PC-9 (cell line): ENCODE results near the gene ADAM8. TPM values are rescaled to one million over a fixed set of nuclear protein-coding genes. Genes with fewer than 3 reads are reported as not detected.
"Not testable (repeated sequence)": the region's sequence is repeated elsewhere in the genome, so short reads cannot be mapped to it uniquely, and the experiment has no call there.

Experiments
- BruUV-seq: library from RNA; stranded (reverse); fragments of 400-500 nt; replicated peaks from 2 replicates; lab custom pipeline; 2021; lab: Mats Ljungman, UMichigan
- CTCF ChIA-PET: fragments of 300-600 bp; sonication (Branson Sonifier 250); formaldehyde crosslinking; loops from one replicate; lab custom pipeline; 2022; ENCODE audit warnings: antibody characterized with exemption; lab: Charles Lee
- POLR2A ChIA-PET: fragments of 300-600 bp; sonication (Branson Sonifier 250); formaldehyde crosslinking; loops from one replicate; lab custom pipeline; 2022; ENCODE audit warnings: antibody characterized with exemption; ENCODE audit not compliant: unreplicated experiment; lab: Charles Lee
- DNase-seq, 2 experiments: peaks; one replicate each; pipeline versions ENCODE4 v3.0.0 to v3.0.0-alpha.2; 2015 to 2022; ENCODE audit warnings: mixed read lengths in 1 of 2
- H2AFZ ChIP-seq: fragments of 200-600 bp; sonication (generic); 2 replicates; pipeline ENCODE4 v1.8.1; 2017; ENCODE audit warnings: antibody characterized with exemption
- H3F3A ChIP-seq: fragments of 200-600 bp; sonication (generic); 2 replicates; pipeline ENCODE4 v1.8.1; 2017; ENCODE audit warnings: antibody characterized with exemption, mild to moderate bottlenecking, low read depth; ENCODE audit not compliant: insufficient read depth
- H3K27ac ChIP-seq: fragments of 200-600 bp; sonication (generic); 2 replicates; pipeline ENCODE4 v1.6.1; 2016; ENCODE audit warnings: mixed run types
- H3K27me3 ChIP-seq: fragments of 200-600 bp; sonication (generic); 2 replicates; pipeline ENCODE4 v1.6.1; 2016; ENCODE audit warnings: low read depth, mixed run types; ENCODE audit not compliant: insufficient read depth
- H3K36me3 ChIP-seq: fragments of 200-600 bp; sonication (generic); 2 replicates; pipeline ENCODE4 v1.6.1; 2016; ENCODE audit warnings: low read depth, mixed run types
- H3K4me1 ChIP-seq: fragments of 200-600 bp; sonication (generic); replicated peaks from 2 replicates; pipeline ENCODE4 v1.6.1; 2016; ENCODE audit warnings: mixed run types; ENCODE audit not compliant: insufficient read depth
- H3K4me2 ChIP-seq: fragments of 200-600 bp; sonication (generic); 2 replicates; pipeline ENCODE4 v1.6.1; 2017; ENCODE audit warnings: mixed run types
- H3K4me3 ChIP-seq: fragments of 200-600 bp; sonication (generic); 2 replicates; pipeline ENCODE4 v1.6.1; 2016; ENCODE audit warnings: mixed run types
- H3K79me2 ChIP-seq: fragments of 200-600 bp; sonication (generic); 2 replicates; pipeline ENCODE4 v1.6.1; 2017; ENCODE audit warnings: low read depth, mixed run types
- H3K9me2 ChIP-seq: fragments of 200-600 bp; sonication (generic); 2 replicates; pipeline ENCODE4 v1.8.1; 2017; ENCODE audit warnings: mild to moderate bottlenecking; ENCODE audit not compliant: insufficient read depth
- H3K9me3 ChIP-seq: fragments of 200-600 bp; sonication (generic); 2 replicates; pipeline ENCODE4 v1.8.1; 2016; ENCODE audit warnings: low read depth; ENCODE audit not compliant: insufficient read depth
- H4K20me1 ChIP-seq: fragments of 200-600 bp; sonication (generic); 2 replicates; pipeline ENCODE4 v1.8.1; 2017; ENCODE audit not compliant: insufficient read depth
- CTCF ChIP-seq: fragments of 200-600 bp; sonication (generic); conservative IDR thresholded peaks from 2 replicates; pipeline ENCODE4 v1.6.1; 2017; ENCODE audit warnings: mixed run types, antibody characterized with exemption, mild to moderate bottlenecking, moderate library complexity
- EZH2 ChIP-seq: fragments of 200-600 bp; sonication (generic); IDR thresholded peaks from 2 replicates; pipeline ENCODE4 v1.8.0; 2017; ENCODE audit warnings: antibody characterized with exemption, low read depth
- intact Hi-C: fragments of 100-400 bp; cut with micrococcal nuclease; formaldehyde crosslinking; loops from one replicate; pipeline ENCODE4 v1.10.0; 2022; ENCODE audit not compliant: unreplicated experiment
- total RNA-seq: library from RNA; stranded (reverse); gene quantifications from 2 replicates; pipeline ENCODE4 v1.2.3, GENCODE V29; 2021

Gene ADAM8
- total RNA-seq, 1 experiment from 2014 or later: 18.3 TPM

- H3K9me2 ChIP-seq: no peaks in the 10 kb centered on the region
- TF ChIP-seq EZH2: no peak
- no peaks in the 10 kb centered on the region for H3K9me3 ChIP-seq
- no peaks in the 10 kb centered on the region for H3K79me2 ChIP-seq
- H3K4me3 ChIP-seq: no peak overlapping the region
- H3K4me1 ChIP-seq: no peaks in the 10 kb centered on the region
- H3K27me3 ChIP-seq: peaks cover 11% of the 10 kb centered on the region
- no peaks in the 10 kb centered on the region for H4K20me1 ChIP-seq
- H3K4me2 ChIP-seq: no peak overlapping the region
- no peaks in the 10 kb centered on the region for H3F3A ChIP-seq
- no TSS peak for BruUV-seq
- no peak for DNase-seq
- ChIA-PET POLR2A (no interaction called here), CTCF (no interaction called here)
- intact Hi-C loops: no loop called here
- H3K27ac ChIP-seq: no peak overlapping the region
- no peak overlapping the region for H2AFZ ChIP-seq
- no peaks in the 10 kb centered on the region for H3K36me3 ChIP-seq
These were observed 41.3 kb downstream of the ADAM8 start for GRCh38 chr10:133235265-133235855.

- H3K9me3 ChIP-seq, H3K9me2 ChIP-seq, H3K4me1 ChIP-seq, H2AFZ ChIP-seq, H3K27ac ChIP-seq, H3K36me3 ChIP-seq, DNase-seq, H3F3A ChIP-seq, POLR2A ChIA-PET, H3K4me3 ChIP-seq, H4K20me1 ChIP-seq, BruUV-seq, H3K4me2 ChIP-seq, CTCF ChIA-PET, intact Hi-C loops, H3K79me2 ChIP-seq: not testable (repeated sequence)
- H3K27me3 ChIP-seq: peaks cover 11% of the 10 kb centered on the region
These were observed 41.9 kb downstream of the ADAM8 start for GRCh38 chr10:133234796-133235195.

- no peaks in the 10 kb centered on the region for H4K20me1 ChIP-seq
- H3K4me2 ChIP-seq: no peak overlapping the region
These were observed 44.6 kb downstream of the ADAM8 start for GRCh38 chr10:133231946-133232574.

More at GRCh38 chr10:133231946-133232574, 44.6 kb downstream of the ADAM8 start:
- H3K36me3 ChIP-seq: no peaks in the 10 kb centered on the region
- no TSS peak for BruUV-seq
- H3K9me2 ChIP-seq: no peaks in the 10 kb centered on the region
- H3K9me3 ChIP-seq: no peaks in the 10 kb centered on the region
- no peak overlapping the region for H3K4me3 ChIP-seq
- no peak overlapping the region for H2AFZ ChIP-seq
- no peak for TF ChIP-seq EZH2
- no peak for TF ChIP-seq CTCF
- H3K27me3 ChIP-seq: peaks cover 12% of the 10 kb centered on the region; the same call in 1 of the 2 replicates
- no peaks in the 10 kb centered on the region for H3F3A ChIP-seq
- no peak for DNase-seq
- ChIA-PET CTCF (no interaction called here), POLR2A (no interaction called here)
- H3K27ac ChIP-seq: no peak overlapping the region
- no peaks in the 10 kb centered on the region for H3K4me1 ChIP-seq
- intact Hi-C loops: no loop called here
- no peaks in the 10 kb centered on the region for H3K79me2 ChIP-seq
